GM12891 (cell line): Measurements from ENCODE around the gene CTF1.
A peak's percentile ranks its signal among the peaks of the same experiment; 100 is the strongest.

Source experiments
- DNase-seq: peaks from one replicate; pipeline ENCODE4 v3.0.0; 2011; ENCODE audit warnings: low spot score; ENCODE audit not compliant: insufficient read length
- FAIRE-seq: peaks from 2 replicates; lab custom pipeline; 2011; peaks lifted over from hg19 to GRCh38; lab: Jason Lieb, UNC
- PAX5 ChIP-seq: IDR thresholded peaks from 2 replicates; pipeline ENCODE4 v1.6.1; 2011; ENCODE audit warnings: low read length, moderate library complexity, mild to moderate bottlenecking; ENCODE audit not compliant: insufficient read depth, severe bottlenecking
- POLR2A ChIP-seq: IDR thresholded peaks from 2 replicates; pipeline ENCODE4 v1.6.1; 2011; ENCODE audit warnings: low read depth, low read length, control low read depth
- POLR2AphosphoS5 ChIP-seq: IDR thresholded peaks from 2 replicates; pipeline ENCODE4 v1.6.1; 2011; ENCODE audit warnings: low read depth, low read length, control low read depth
- POU2F2 ChIP-seq: IDR thresholded peaks from 2 replicates; pipeline ENCODE4 v1.6.1; 2011; ENCODE audit warnings: low read depth, mild to moderate bottlenecking, control low read depth, low read length, moderate library complexity
- SPI1 ChIP-seq: IDR thresholded peaks from 2 replicates; pipeline ENCODE4 v1.6.1; 2011; ENCODE audit warnings: low read depth, low read length, control low read depth
- TAF1 ChIP-seq: IDR thresholded peaks from 2 replicates; pipeline ENCODE4 v1.6.1; 2011; ENCODE audit warnings: low read depth, low read length, control low read depth

Gene CTF1

DNA sequence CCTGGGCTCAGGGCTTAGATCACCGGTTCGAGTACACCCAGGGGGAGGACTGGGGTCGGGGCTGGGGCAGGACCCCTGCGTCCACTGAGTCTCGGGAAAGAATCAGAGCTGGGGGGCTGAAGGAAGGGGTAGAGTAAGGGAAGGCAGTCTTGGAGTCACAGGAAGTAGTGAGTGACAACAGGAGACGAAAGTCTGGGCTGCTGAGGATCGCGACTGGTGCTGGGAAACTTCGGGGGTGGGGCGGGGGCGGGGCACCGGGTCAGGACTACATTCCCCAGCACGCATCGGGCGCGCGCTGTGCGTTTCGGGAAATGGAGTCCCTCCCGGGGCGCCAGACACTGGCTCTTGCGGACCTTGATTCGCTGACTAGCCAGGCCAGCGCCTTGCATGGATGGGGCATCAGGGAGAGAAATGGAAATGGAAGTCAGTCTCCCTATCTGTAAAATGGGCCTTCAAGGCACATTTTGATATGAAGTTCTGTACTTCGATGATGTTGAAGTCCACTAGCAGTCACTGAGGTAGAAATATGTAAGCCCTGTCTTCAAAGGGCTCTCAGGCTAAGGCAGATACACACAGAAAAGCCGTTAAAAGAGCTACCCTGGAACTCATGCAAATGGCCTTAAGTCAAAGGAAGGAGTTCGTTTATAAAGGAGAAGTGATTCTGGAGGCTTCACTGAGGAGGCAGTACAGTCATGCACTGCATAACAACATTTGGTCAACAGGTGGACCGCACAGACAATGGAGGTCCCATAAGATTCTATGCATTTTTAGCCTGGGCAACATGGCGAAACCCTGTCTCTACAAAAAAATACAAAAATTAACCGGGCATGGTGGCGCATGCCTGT is 697 bp downstream of the CTF1 start:
- FAIRE-seq (peak; percentile 87), DNase-seq (peak; percentile 59)
- TF ChIP-seq SPI1 (peak; percentile 76), POLR2AphosphoS5 (0 out of 2 replicates have a peak, but pooled peaks have one; percentile 35), TAF1 (no peak), POU2F2 (no peak), PAX5 (no peak)

- no peak for FAIRE-seq
- no peak for DNase-seq
- TF ChIP-seq POLR2AphosphoS5 (no peak), SPI1 (no peak), POLR2A (no peak), TAF1 (no peak), POU2F2 (no peak), PAX5 (no peak)
Observed at GRCh38 chr16:30899794-30900193, 3.4 kb downstream of the CTF1 start.

- TF ChIP-seq POLR2A: no peak
- TF ChIP-seq POLR2AphosphoS5: no peak
- TF ChIP-seq POU2F2: no peak
- no peak for TF ChIP-seq TAF1
- no peak for TF ChIP-seq PAX5
- TF ChIP-seq SPI1: no peak
- FAIRE-seq: no peak
Observed at GRCh38 chr16:30900588-30900987, 4.2 kb downstream of the CTF1 start.

DNA sequence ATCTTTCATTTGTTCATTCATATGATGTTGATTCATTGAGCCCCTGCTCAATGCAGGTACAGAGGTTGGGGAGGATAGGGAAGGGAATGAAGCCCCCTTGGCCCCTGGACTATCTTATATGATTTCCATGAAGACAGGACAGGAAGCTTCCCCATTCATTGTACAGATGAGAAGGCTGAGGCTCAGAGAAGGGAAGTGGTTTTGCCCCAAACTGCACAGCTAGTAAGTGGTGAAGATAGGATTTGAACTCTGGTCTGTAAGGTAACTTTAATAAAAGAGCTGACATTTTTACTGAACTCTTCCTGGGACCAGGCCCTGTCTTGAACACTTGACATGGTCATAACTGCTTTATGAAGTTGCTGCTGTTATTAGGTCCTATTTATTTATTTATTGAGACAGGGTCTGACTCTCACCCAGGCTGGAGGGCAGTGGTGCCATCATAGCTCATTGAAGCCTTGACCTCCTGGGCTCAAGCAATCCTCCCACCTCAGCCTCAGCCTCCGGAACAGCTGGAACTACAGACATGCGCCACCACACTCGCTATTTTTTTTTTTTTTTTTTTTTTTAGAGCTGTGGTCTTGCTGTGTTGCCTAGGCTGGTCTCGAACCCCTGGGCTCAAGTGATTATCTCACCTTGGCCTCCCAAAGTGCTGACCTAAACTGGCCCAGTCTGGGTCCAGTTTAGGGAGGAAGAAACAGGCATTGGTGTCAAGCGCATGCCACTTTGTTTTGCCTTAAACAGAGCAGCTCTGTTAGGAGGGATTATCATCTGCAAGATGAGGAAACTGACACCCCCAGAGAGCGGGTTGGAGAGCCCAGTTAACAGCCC is 5.0 kb downstream of the CTF1 start:
- DNase-seq (no peak), FAIRE-seq (no peak)
- TF ChIP-seq SPI1 (no peak), POU2F2 (no peak)

More at GRCh38 chr16:30900588-30900987, 4.2 kb downstream of the CTF1 start:
- no peak for DNase-seq

DNA sequence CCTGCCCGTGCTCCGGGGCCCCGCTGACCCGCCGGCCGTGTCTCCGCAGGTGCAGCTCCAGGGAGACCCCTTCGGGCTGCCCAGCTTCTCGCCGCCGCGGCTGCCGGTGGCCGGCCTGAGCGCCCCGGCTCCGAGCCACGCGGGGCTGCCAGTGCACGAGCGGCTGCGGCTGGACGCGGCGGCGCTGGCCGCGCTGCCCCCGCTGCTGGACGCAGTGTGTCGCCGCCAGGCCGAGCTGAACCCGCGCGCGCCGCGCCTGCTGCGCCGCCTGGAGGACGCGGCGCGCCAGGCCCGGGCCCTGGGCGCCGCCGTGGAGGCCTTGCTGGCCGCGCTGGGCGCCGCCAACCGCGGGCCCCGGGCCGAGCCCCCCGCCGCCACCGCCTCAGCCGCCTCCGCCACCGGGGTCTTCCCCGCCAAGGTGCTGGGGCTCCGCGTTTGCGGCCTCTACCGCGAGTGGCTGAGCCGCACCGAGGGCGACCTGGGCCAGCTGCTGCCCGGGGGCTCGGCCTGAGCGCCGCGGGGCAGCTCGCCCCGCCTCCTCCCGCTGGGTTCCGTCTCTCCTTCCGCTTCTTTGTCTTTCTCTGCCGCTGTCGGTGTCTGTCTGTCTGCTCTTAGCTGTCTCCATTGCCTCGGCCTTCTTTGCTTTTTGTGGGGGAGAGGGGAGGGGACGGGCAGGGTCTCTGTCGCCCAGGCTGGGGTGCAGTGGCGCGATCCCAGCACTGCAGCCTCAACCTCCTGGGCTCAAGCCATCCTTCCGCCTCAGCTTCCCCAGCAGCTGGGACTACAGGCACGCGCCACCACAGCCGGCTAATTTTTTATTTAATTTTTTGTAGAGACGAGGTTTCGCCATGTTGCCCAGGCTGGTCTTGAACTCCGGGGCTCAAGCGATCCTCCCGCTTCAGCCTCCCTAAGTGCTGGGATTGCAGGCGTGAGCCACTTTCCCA is 5.9 kb downstream of the CTF1 start:
- FAIRE-seq (peak; percentile 43), DNase-seq (peak; percentile 80)
- TF ChIP-seq SPI1 (no peak), POLR2A (no peak), POLR2AphosphoS5 (no peak), PAX5 (no peak), POU2F2 (no peak), TAF1 (no peak)

DNA sequence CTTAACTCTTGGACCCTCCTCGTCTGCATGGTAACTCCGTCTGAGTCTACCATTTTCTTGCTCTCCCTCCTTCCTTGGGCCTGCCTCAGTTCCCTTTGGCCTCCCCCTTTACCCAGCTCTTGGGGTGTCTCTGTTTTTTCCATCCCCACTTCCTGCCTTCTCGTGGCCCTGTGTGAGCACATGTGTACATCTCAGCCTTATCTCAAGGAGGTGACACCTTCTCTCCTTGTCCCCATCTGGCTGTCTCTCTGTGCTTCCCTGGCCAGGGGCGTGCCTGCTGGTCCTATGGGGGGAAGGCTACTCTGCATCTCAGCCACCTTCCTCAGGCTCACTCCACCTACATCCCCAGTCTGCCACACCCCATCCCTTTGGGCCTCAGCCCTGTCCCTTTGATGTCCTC is 6.6 kb downstream of the CTF1 start:
- FAIRE-seq: no peak
- TF ChIP-seq TAF1: no peak
- TF ChIP-seq POU2F2: no peak
- TF ChIP-seq SPI1: no peak
- TF ChIP-seq POLR2A: no peak
- TF ChIP-seq PAX5: no peak
- no peak for TF ChIP-seq POLR2AphosphoS5
- no peak for DNase-seq

DNA sequence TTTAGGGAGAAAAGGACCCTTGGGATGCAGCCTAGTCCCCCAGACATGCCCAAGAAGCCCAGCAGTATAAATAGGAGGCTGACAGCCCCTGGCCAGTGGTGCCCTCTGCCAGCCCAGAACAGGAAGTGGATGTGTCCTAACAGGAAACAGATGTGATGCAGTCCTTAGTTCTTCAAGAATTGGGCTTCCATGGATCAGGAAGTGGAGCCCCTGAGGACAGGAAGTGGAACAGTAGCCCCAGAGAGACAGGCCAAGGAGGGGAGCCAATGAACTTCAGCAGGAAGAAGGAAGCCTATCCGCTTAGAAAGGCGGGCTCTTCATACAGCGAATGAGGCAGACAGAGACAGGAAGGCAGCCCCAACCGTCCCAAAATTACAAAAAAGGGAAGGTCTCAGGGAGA is 7.2 kb downstream of the CTF1 start:
- TF ChIP-seq SPI1: peak; percentile 63
- no peak for TF ChIP-seq TAF1
- FAIRE-seq (no peak), DNase-seq (no peak)

DNA sequence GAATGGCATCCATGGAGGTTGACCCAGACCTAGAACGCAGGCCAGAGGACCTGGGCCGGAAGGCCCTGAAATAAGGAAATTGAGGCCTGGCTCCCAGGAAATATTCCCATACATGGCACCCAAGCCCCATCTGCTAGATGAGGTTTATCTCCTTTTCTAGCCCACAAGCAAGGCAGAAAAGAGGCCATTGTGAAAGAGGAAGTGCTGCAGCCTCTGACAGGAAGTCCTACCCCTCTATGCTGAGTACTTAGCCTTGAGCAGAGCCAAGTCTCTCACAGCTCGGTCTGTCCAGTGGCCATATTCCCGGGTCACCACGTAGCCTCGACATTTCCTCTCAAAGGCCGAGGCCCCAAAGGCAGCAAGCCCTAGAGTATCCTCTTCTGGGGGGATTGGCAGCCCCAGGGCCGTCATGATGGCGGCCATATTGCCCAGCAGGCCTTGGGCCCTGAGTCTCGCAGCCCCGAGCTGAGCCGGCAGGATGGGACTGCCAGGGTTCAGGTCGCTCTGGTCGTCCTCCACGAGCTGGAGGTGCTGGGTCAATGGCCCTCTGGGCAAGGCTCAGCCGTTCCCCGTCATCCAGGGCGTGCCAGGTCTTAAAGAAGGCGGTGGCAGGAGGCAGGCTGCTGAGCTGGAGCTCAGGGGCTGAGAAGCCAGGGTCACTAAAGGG is 7.8 kb downstream of the CTF1 start:
- TF ChIP-seq TAF1 (no peak), SPI1 (peak; percentile 97)
- FAIRE-seq: peak; percentile 57
- no peak for DNase-seq

DNA sequence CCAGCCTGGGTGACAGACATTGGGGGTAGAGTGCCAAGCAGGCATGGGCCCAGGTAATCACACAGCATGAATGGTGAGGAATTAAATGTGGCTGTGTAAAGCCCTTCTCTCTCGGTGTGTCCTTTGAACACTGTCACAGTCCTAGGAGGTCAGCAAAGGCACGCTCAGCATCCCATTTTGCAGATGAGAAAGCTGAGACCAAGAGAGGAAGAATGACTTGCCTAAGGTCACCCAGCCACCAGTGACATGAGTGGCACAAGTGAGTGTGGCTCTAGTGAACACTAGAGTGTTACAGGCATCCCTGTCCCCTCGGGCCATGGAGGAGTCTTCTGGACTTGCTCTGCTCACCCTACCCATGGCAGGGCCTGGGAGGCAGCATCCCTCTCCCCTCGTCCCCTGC is 10.7 kb downstream of the CTF1 start:
- no peak for TF ChIP-seq SPI1
- no peak for TF ChIP-seq POU2F2
- TF ChIP-seq PAX5: no peak
- TF ChIP-seq TAF1: no peak
- no peak for TF ChIP-seq POLR2AphosphoS5
- no peak for TF ChIP-seq POLR2A
- DNase-seq: no peak
- no peak for FAIRE-seq
